ENCODE measurements around the gene EPYC.

Gene EPYC

DNA sequence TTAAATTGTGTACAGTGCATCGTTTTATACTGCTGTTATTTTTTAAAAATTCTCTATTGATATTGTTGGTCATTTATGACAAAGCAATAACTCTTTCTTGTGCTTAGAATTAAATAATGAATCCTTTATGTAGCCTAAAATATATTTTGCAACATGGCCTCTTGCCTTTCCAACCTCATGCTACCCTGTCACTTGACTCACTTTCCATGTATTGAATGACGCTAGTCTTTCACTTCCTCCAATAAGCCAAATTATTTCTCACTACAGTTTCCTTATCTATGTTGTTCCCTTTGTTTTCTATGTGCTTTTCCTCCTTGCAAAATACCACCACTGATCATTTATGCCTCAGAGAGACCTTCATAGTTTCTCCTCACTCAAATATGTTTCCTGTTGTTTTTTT, 16.3 kb upstream of the EPYC start:
- no peak for TF ChIP-seq SNAI2 (CRISPR knock-in tag; IDR thresholded peaks at IDR 0.05)
- no peak for TF ChIP-seq ZFP3 (CRISPR knock-in tag; IDR thresholded peaks at IDR 0.05)
- TF ChIP-seq TCF4 (CRISPR knock-in tag; IDR thresholded peaks at IDR 0.05; ENCODE audit: borderline replicate concordance): no peak
- no peak for TF ChIP-seq ESRRG (CRISPR knock-in tag; IDR thresholded peaks at IDR 0.05)
- TF ChIP-seq RARB (CRISPR knock-in tag; IDR thresholded peaks at IDR 0.05): no peak
- no peak for TF ChIP-seq ZNF565 (CRISPR knock-in tag; conservative IDR thresholded peaks at IDR 0.05; ENCODE audit: low read depth)
- no peak for TF ChIP-seq CSRNP3 (CRISPR knock-in tag; IDR thresholded peaks at IDR 0.05)
- TF ChIP-seq, protein P1, sequence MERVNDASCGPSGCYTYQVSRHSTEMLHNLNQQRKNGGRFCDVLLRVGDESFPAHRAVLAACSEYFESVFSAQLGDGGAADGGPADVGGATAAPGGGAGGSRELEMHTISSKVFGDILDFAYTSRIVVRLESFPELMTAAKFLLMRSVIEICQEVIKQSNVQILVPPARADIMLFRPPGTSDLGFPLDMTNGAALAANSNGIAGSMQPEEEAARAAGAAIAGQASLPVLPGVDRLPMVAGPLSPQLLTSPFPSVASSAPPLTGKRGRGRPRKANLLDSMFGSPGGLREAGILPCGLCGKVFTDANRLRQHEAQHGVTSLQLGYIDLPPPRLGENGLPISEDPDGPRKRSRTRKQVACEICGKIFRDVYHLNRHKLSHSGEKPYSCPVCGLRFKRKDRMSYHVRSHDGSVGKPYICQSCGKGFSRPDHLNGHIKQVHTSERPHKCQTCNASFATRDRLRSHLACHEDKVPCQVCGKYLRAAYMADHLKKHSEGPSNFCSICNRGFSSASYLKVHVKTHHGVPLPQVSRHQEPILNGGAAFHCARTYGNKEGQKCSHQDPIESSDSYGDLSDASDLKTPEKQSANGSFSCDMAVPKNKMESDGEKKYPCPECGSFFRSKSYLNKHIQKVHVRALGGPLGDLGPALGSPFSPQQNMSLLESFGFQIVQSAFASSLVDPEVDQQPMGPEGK (CRISPR knock-in tag; IDR thresholded peaks at IDR 0.05; ENCODE audit: borderline replicate concordance): no peak
- TF ChIP-seq ZNF70 (CRISPR knock-in tag; IDR thresholded peaks at IDR 0.05): no peak
- TF ChIP-seq TOX (CRISPR knock-in tag; IDR thresholded peaks at IDR 0.05; ENCODE audit: borderline replicate concordance): no peak
- TF ChIP-seq CSDC2 (CRISPR knock-in tag; IDR thresholded peaks at IDR 0.05): no peak
- TF ChIP-seq, protein P2, sequence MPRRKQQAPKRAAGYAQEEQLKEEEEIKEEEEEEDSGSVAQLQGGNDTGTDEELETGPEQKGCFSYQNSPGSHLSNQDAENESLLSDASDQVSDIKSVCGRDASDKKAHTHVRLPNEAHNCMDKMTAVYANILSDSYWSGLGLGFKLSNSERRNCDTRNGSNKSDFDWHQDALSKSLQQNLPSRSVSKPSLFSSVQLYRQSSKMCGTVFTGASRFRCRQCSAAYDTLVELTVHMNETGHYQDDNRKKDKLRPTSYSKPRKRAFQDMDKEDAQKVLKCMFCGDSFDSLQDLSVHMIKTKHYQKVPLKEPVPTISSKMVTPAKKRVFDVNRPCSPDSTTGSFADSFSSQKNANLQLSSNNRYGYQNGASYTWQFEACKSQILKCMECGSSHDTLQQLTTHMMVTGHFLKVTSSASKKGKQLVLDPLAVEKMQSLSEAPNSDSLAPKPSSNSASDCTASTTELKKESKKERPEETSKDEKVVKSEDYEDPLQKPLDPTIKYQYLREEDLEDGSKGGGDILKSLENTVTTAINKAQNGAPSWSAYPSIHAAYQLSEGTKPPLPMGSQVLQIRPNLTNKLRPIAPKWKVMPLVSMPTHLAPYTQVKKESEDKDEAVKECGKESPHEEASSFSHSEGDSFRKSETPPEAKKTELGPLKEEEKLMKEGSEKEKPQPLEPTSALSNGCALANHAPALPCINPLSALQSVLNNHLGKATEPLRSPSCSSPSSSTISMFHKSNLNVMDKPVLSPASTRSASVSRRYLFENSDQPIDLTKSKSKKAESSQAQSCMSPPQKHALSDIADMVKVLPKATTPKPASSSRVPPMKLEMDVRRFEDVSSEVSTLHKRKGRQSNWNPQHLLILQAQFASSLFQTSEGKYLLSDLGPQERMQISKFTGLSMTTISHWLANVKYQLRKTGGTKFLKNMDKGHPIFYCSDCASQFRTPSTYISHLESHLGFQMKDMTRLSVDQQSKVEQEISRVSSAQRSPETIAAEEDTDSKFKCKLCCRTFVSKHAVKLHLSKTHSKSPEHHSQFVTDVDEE (CRISPR knock-in tag; IDR thresholded peaks at IDR 0.05): no peak
- no peak for TF ChIP-seq BACH2 (CRISPR knock-in tag; IDR thresholded peaks at IDR 0.05; ENCODE audit: borderline replicate concordance)
- no peak for TF ChIP-seq ZNF8 (CRISPR knock-in tag; IDR thresholded peaks at IDR 0.05)
- TF ChIP-seq GLIS3 (CRISPR knock-in tag; IDR thresholded peaks at IDR 0.05): no peak
- TF ChIP-seq PPARA (CRISPR knock-in tag; IDR thresholded peaks at IDR 0.05; ENCODE audit: borderline replicate concordance): no peak
- TF ChIP-seq POU6F1 (CRISPR knock-in tag; IDR thresholded peaks at IDR 0.05; ENCODE audit: borderline replicate concordance, low read depth): no peak
- TF ChIP-seq ZC3H10 (CRISPR knock-in tag; IDR thresholded peaks at IDR 0.05): no peak
- ATAC-seq: no peak

DNA sequence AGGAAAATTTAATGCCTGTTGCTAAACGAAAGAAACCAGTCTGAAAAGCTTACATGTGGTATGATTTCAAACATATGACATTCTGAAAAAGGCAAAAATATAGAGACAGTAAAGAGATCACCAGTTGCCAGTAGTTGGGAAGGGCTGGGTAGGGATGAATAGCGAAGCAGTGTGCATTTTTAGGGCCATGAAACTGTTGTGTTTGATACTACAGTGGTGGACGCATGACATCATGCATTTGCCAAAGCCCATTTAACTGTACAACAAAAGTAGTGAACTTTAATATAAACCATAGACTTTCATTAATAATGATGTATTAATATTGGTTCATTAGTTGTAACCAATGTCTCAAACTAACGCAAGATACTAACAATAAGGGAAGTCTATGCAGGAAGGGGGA, 14.7 kb upstream of the EPYC start:
- ATAC-seq: no peak
- TF ChIP-seq ZNF565 (CRISPR knock-in tag; conservative IDR thresholded peaks at IDR 0.05; ENCODE audit: low read depth) (no peak), CSDC2 (CRISPR knock-in tag; IDR thresholded peaks at IDR 0.05) (no peak), ESRRG (CRISPR knock-in tag; IDR thresholded peaks at IDR 0.05) (no peak)

- TF ChIP-seq ZFP3 (CRISPR knock-in tag; IDR thresholded peaks at IDR 0.05) (no peak), GLIS3 (CRISPR knock-in tag; IDR thresholded peaks at IDR 0.05) (no peak), POU6F1 (CRISPR knock-in tag; IDR thresholded peaks at IDR 0.05; ENCODE audit: borderline replicate concordance, low read depth) (no peak), OSR1 (CRISPR knock-in tag; IDR thresholded peaks at IDR 0.05) (no peak), CREB5 (CRISPR knock-in tag; IDR thresholded peaks at IDR 0.05; ENCODE audit: low read depth) (no peak), ZFP30 (CRISPR knock-in tag; IDR thresholded peaks at IDR 0.05) (no peak), RARB (CRISPR knock-in tag; IDR thresholded peaks at IDR 0.05) (no peak), CSRNP3 (CRISPR knock-in tag; IDR thresholded peaks at IDR 0.05) (no peak), ZC3H10 (CRISPR knock-in tag; IDR thresholded peaks at IDR 0.05) (no peak), ZNF70 (CRISPR knock-in tag; IDR thresholded peaks at IDR 0.05) (no peak)
- no peak for ATAC-seq
These were observed 12.9 kb upstream of the EPYC start for GRCh38 chr12:91017511-91018263.

All from SK-N-SH treated with all-trans-retinoic acid at 6 μM for 48 hours (cell line).